ENCODE measurements around the gene CDH4.

Gene CDH4

GRCh38 chr20:61752576-61752975, 500.5 kb downstream of the CDH4 start:
- no peak overlapping the region for H3K27ac ChIP-seq
- TF ChIP-seq, protein P1, sequence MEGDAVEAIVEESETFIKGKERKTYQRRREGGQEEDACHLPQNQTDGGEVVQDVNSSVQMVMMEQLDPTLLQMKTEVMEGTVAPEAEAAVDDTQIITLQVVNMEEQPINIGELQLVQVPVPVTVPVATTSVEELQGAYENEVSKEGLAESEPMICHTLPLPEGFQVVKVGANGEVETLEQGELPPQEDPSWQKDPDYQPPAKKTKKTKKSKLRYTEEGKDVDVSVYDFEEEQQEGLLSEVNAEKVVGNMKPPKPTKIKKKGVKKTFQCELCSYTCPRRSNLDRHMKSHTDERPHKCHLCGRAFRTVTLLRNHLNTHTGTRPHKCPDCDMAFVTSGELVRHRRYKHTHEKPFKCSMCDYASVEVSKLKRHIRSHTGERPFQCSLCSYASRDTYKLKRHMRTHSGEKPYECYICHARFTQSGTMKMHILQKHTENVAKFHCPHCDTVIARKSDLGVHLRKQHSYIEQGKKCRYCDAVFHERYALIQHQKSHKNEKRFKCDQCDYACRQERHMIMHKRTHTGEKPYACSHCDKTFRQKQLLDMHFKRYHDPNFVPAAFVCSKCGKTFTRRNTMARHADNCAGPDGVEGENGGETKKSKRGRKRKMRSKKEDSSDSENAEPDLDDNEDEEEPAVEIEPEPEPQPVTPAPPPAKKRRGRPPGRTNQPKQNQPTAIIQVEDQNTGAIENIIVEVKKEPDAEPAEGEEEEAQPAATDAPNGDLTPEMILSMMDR (conservative IDR thresholded peaks at IDR 0.05) = no peak
- no peak for TF ChIP-seq ZFX (IDR thresholded peaks at IDR 0.05)

DNA sequence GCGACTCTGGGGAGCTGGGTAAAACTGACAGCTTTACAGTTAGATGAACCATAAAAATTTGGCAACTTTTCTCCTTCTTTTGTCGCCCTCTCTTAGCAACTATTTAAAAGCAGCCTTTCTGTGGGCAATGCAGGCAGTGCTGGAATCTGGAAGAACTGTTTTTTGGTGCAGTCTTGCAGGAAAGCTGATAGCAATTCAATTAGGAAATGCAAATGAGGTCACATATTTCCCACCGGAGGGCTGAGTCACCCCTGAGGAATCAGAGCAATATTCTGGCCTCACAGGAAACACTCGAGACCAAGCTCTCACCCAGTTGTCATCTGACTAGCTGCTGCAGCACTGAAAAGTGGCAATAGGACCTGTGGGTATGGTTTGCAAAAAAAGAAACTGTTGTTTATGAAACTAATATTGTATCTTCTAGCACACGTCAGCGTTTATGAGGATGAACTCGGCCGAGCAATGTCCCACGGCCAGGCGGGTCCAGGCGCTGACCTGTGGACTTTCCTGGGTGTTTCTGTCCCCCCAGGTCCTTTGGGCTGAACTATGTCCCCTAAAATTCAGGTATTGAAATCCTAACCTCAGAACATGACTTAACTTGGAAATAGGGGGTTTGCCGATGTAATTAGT, 501.4 kb downstream of the CDH4 start:
- TF ChIP-seq, protein P1 (conservative IDR thresholded peaks at IDR 0.05) = no peak
- TF ChIP-seq ZFX (IDR thresholded peaks at IDR 0.05) = no peak
- no peak overlapping the region for H3K27ac ChIP-seq

DNA sequence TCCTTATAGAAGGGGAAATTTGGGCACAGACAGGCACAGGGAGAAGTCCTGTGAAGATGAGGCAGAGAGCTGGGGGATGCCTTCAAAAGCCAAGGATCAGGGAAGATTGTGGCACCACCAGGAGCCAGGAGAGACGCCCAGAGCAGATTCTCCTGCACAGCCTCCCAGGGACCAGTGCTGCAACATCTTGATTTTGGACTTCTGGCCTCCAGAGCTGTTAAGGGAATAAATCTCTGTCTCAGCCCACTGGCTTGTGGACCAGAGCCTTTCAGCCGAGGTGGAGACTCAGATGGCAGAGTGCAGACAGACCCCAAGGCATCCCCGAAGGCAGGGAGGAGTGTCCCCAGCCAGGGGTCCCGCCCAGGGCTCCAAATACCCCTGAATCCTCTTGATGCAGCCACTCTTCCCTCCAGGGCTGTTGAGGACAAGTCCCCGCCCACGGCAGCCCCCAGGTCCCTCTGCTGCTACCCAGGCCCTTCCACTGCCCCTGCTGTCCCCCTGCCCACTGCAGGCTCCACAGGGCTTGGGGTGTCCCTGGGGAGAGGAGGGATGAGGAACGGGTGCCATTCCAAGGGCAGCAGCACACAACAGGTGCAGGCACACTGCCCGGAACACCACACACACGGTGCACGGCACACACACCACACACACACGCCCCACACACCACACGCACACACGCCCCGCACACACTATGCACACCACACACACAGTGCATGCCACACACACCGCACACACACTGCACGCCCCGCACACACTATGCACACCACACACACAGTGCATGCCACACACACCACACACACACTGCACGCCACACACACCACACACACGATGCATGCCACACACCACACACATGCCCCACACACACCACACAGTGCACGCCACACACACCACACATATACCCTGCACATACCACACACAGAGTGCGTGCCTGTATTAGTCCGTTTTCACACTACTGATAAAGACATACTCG, 502.2 kb downstream of the CDH4 start:
- no peak overlapping the region for H3K27ac ChIP-seq
- no peak for TF ChIP-seq ZFX (IDR thresholded peaks at IDR 0.05)
- TF ChIP-seq, protein P1 (conservative IDR thresholded peaks at IDR 0.05) = no peak

GRCh38 chr20:61754976-61755778, 503.1 kb downstream of the CDH4 start:
- TF ChIP-seq, protein P1 (conservative IDR thresholded peaks at IDR 0.05) = no peak
- TF ChIP-seq ZFX (IDR thresholded peaks at IDR 0.05) = no peak
- no peak overlapping the region for H3K27ac ChIP-seq

DNA sequence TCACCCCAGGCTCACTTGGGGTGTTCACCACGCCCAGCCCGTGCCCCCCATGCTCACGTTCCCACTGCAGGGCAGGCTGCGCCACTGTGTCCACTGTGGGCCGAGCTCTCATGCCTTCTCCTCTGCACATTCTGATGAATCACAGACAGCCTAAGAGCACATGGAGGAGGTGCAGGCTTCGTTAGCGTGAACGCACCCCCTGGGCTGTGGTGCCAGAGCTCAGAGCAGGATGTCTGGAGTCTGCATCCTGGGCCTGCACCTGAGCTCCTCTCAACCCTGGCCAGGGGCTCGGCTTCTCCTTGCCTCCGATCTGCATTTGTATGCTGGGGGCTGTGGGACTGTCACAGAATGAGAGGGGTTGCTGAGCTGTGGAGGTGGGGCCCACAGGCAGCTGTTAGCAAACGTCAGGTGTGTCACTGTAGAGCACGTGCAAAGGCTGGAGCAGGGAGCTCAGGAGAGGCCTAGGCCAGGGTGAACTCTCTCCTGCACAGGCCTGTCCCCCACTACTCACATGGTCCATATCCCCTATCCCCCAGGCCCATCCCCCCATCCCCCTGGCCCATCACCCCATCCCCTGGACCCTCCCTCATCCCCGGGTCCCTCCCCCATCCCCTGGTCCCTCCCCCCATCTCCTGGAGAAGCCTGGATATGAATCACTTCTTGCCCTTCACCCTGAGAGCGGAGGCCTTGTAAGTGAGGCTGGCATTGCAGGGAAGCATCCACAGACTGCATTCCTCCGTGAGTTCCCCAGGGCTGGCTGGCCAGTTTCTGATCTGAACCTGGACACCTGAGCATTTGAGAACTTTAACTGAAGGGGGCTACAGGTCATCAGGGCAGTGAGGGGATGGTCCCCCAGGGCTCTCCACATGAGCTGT, 504.1 kb downstream of the CDH4 start:
- TF ChIP-seq, protein P1 (conservative IDR thresholded peaks at IDR 0.05) = no peak
- TF ChIP-seq ZFX (IDR thresholded peaks at IDR 0.05) = no peak
- H3K27ac ChIP-seq = no peak overlapping the region

- H3K27ac ChIP-seq = no peak overlapping the region
- TF ChIP-seq, protein P1 (conservative IDR thresholded peaks at IDR 0.05) = no peak
- no peak for TF ChIP-seq ZFX (IDR thresholded peaks at IDR 0.05)
Observed at GRCh38 chr20:61756966-61757677, 505.1 kb downstream of the CDH4 start.

All from C4-2B (cell line).